H9 (cell line): Measurements from ENCODE around the gene HLA-DMA. TPM values are rescaled to one million over a fixed set of nuclear protein-coding genes. Genes with fewer than 3 reads are reported as not detected.

ENCODE experiments used
- DNase-seq: peaks from one replicate; pipeline ENCODE4 v3.0.0-alpha.2; 2017
- H2AFZ ChIP-seq: one replicate; pipeline ENCODE4 v1.6.1; 2013; ENCODE audit warnings: mild to moderate bottlenecking, low read length, control low read depth, moderate library complexity
- H2AK5ac ChIP-seq: 2 replicates; pipeline ENCODE4 v1.6.1; 2013; ENCODE audit warnings: low read length, control low read depth, mixed read lengths; ENCODE audit not compliant: insufficient read length
- H2BK120ac ChIP-seq: one replicate; pipeline ENCODE4 v1.6.1; 2013; ENCODE audit warnings: low read depth, mild to moderate bottlenecking, low read length, control low read depth, inconsistent platforms; ENCODE audit not compliant: poor library complexity, severe bottlenecking
- H2BK12ac ChIP-seq: 2 replicates; pipeline ENCODE4 v1.6.1; 2013; ENCODE audit warnings: low read length, control low read depth, mixed read lengths, low read depth; ENCODE audit not compliant: insufficient read length
- H2BK15ac ChIP-seq: 2 replicates; pipeline ENCODE4 v1.6.1; 2013; ENCODE audit warnings: low read depth, low read length, control low read depth
- H2BK20ac ChIP-seq: one replicate; pipeline ENCODE4 v1.6.1; 2013; ENCODE audit warnings: low read depth, mild to moderate bottlenecking, low read length, control low read depth, inconsistent platforms; ENCODE audit not compliant: poor library complexity, severe bottlenecking
- H2BK5ac ChIP-seq: 2 replicates; pipeline ENCODE4 v1.6.1; 2013; ENCODE audit warnings: low read length, control low read depth, mixed read lengths; ENCODE audit not compliant: insufficient read length
- H3K14ac ChIP-seq: 2 replicates; pipeline ENCODE4 v1.6.1; 2013; ENCODE audit warnings: low read length, control low read depth; ENCODE audit not compliant: insufficient read depth
- H3K18ac ChIP-seq: 2 replicates; pipeline ENCODE4 v1.6.1; 2013; ENCODE audit warnings: low read depth, mild to moderate bottlenecking, mixed read lengths, low read length, control low read depth; ENCODE audit not compliant: insufficient read length
- H3K23ac ChIP-seq: 2 replicates; pipeline ENCODE4 v1.6.1; 2013; ENCODE audit warnings: low read length, control low read depth, mixed read lengths, low read depth; ENCODE audit not compliant: insufficient read length
- H3K23me2 ChIP-seq: 2 replicates; pipeline ENCODE4 v1.6.1; 2013; ENCODE audit warnings: low read depth, mild to moderate bottlenecking, mixed read lengths, low read length, control low read depth; ENCODE audit not compliant: insufficient read length, poor library complexity, severe bottlenecking
- H3K27ac ChIP-seq: 2 replicates; pipeline ENCODE4 v1.5.1; 2013; ENCODE audit warnings: low read length, control low read depth, mixed read lengths, low read depth; ENCODE audit not compliant: insufficient read length
- H3K27me3 ChIP-seq: 2 replicates; pipeline ENCODE4 v1.6.1; 2013; ENCODE audit warnings: low read length, control low read depth, inconsistent platforms; ENCODE audit not compliant: insufficient read depth
- H3K4ac ChIP-seq: 2 replicates; pipeline ENCODE4 v1.6.1; 2013; ENCODE audit warnings: low read depth, mild to moderate bottlenecking, control low read depth, inconsistent platforms, low read length, moderate library complexity
- H3K4me1 ChIP-seq: 2 replicates; pipeline ENCODE4 v1.6.1; 2013; ENCODE audit warnings: low read length, control low read depth, inconsistent platforms; ENCODE audit not compliant: insufficient read depth
- H3K4me2 ChIP-seq: 2 replicates; pipeline ENCODE4 v1.6.1; 2013; ENCODE audit warnings: low read length, control low read depth, mixed read lengths; ENCODE audit not compliant: insufficient read length, insufficient read depth
- H3K56ac ChIP-seq: 2 replicates; pipeline ENCODE4 v1.6.1; 2013; ENCODE audit warnings: low read depth, mild to moderate bottlenecking, mixed read lengths, low read length, control low read depth; ENCODE audit not compliant: insufficient read length
- H3K79me1 ChIP-seq: 2 replicates; pipeline ENCODE4 v1.6.1; 2013; ENCODE audit warnings: low read depth, mild to moderate bottlenecking, moderate library complexity, low read length, control low read depth, inconsistent platforms; ENCODE audit not compliant: insufficient read depth, poor library complexity, severe bottlenecking
- H3K79me2 ChIP-seq: 2 replicates; pipeline ENCODE4 v1.6.1; 2013; ENCODE audit warnings: low read length, control low read depth, inconsistent platforms; ENCODE audit not compliant: insufficient read depth
- H3K9ac ChIP-seq: 2 replicates; pipeline ENCODE4 v1.6.1; 2013; ENCODE audit warnings: low read length, control low read depth, mixed read lengths; ENCODE audit not compliant: insufficient read length; ENCODE audit errors: extremely low read depth
- H3K9me3 ChIP-seq: one replicate; pipeline ENCODE4 v1.6.1; 2013; ENCODE audit warnings: low read depth, low read length, inconsistent platforms; ENCODE audit not compliant: control insufficient read depth
- H3T11ph ChIP-seq: one replicate; pipeline ENCODE4 v1.6.1; 2013; ENCODE audit warnings: mild to moderate bottlenecking, low read length, control low read depth, inconsistent platforms
- H4K20me1 ChIP-seq: one replicate; pipeline ENCODE4 v1.6.1; 2013; ENCODE audit not compliant: control insufficient read depth, insufficient read length, insufficient read depth
- H4K5ac ChIP-seq: 2 replicates; pipeline ENCODE4 v1.6.1; 2013; ENCODE audit warnings: low read depth, mild to moderate bottlenecking, mixed read lengths, low read length, control low read depth; ENCODE audit not compliant: insufficient read length
- H4K8ac ChIP-seq: replicated peaks from 2 replicates; pipeline ENCODE4 v1.6.1; 2013; ENCODE audit warnings: low read length, control low read depth, mixed read lengths, low read depth; ENCODE audit not compliant: insufficient read length
- H4K91ac ChIP-seq: 2 replicates; pipeline ENCODE4 v1.6.1; 2013; ENCODE audit warnings: low read depth, mild to moderate bottlenecking, moderate library complexity, mixed read lengths, low read length, control low read depth; ENCODE audit not compliant: insufficient read length
- H3K27ac Mint-ChIP-seq, 3 experiments: 2 replicates in 2 of 3; 3 replicates in 1 of 3; pipeline ENCODE4 v1.8.0; 2020 to 2021; ENCODE audit warnings: mixed read lengths in 3 of 3, mild to moderate bottlenecking in 1 of 3, moderate library complexity in 1 of 3
- H3K27me3 Mint-ChIP-seq: 2 replicates; pipeline ENCODE4 v1.8.0; 2021; ENCODE audit warnings: low read depth, mild to moderate bottlenecking, moderate library complexity, mixed read lengths
- H3K36me3 Mint-ChIP-seq, 3 experiments: 2 replicates in 2 of 3; 3 replicates in 1 of 3; pipeline ENCODE4 v1.8.0; 2020 to 2021; ENCODE audit warnings: low read depth in 3 of 3, mixed read lengths in 3 of 3; ENCODE audit not compliant: insufficient read depth in 1 of 3
- H3K4me1 Mint-ChIP-seq, 2 experiments: 2 replicates each; pipeline ENCODE4 v1.8.0; 2020; ENCODE audit warnings: mixed read lengths in 2 of 2
- H3K4me3 Mint-ChIP-seq, 2 experiments: 2 replicates in 1 of 2; 3 replicates in 1 of 2; pipeline ENCODE4 v1.8.0; 2020 to 2021; ENCODE audit warnings: mild to moderate bottlenecking in 2 of 2, mixed read lengths in 2 of 2, moderate library complexity in 1 of 2
- H3K9me3 Mint-ChIP-seq, 2 experiments: 2 replicates in 1 of 2; 3 replicates in 1 of 2; pipeline ENCODE4 v1.8.0; 2020; ENCODE audit warnings: mild to moderate bottlenecking in 2 of 2, mixed read lengths in 2 of 2, moderate library complexity in 1 of 2
- CTCF ChIP-seq: fragments of 200-600 bp; sonication (generic); conservative IDR thresholded peaks from 3 replicates; pipeline ENCODE4 v1.8.0; 2021; ENCODE audit warnings: antibody characterized with exemption, mild to moderate bottlenecking
- WGBS: extraction: QIAGEN DNeasy Blood & Tissue Kit; methylation state at CpG from one replicate; pipeline ENCODE4 v1.1.7; 2013; ENCODE audit warnings: missing lambda C conversion rate, low lambda C conversion rate, mixed read lengths; ENCODE audit not compliant: insufficient read length; ENCODE audit errors: extremely low coverage; 5-methylcytosine and 5-hydroxymethylcytosine counted together
- total RNA-seq: library from RNA; stranded (reverse); gene quantifications from 2 replicates; pipeline ENCODE4 v1.2.1, GENCODE V29; 2021

The HLA-DMA gene
- total RNA-seq, 1 experiment from 2014 or later, result 7.5 TPM

- Histone ChIP-seq H2BK12ac (no peak overlapping the region), H3K27me3 (no peaks in the 10 kb centered on the region), H3K4me2 (no peak overlapping the region), H4K91ac (no peak overlapping the region), H2BK5ac (no peak overlapping the region), H3K79me2 (no peaks in the 10 kb centered on the region), H2BK120ac (no peak overlapping the region), H3K23ac (no peak overlapping the region), H3K79me1 (no peaks in the 10 kb centered on the region), H2BK15ac (no peak overlapping the region), H4K20me1 (no peaks in the 10 kb centered on the region), H3K18ac (no peak overlapping the region), H3K4ac (no peak overlapping the region), H3K9ac (no peak overlapping the region), H3K14ac (no peak overlapping the region), H2AFZ (no peak overlapping the region), H3K56ac (no peak overlapping the region), H4K5ac (no peak overlapping the region), H3K27ac (no peak overlapping the region), H3K4me1 (peaks cover 4% of the 10 kb centered on the region; the same call in 1 of the 2 replicates), H3K9me3 (no peaks in the 10 kb centered on the region), H2BK20ac (no peak overlapping the region), H3K23me2 (no peaks in the 10 kb centered on the region), H3T11ph (no peak overlapping the region), H4K8ac (no peak overlapping the region), H2AK5ac (no peak overlapping the region)
- Mint-ChIP-seq H3K27me3 (peaks cover 13% of the 10 kb centered on the region), H3K4me3 (no peak overlapping the region), H3K36me3 (no peaks in the 10 kb centered on the region), H3K9me3 (no peaks in the 10 kb centered on the region; a peak in 2 of 5 replicates), H3K27ac (no peak overlapping the region), H3K4me1 (peaks cover 7 to 10% of the 10 kb centered on the region in 2 experiments)
- WGBS, result no CpG with 5 or more reads among the region's 4 CpGs
- no peak for DNase-seq
- TF ChIP-seq CTCF, result no peak
Observed at GRCh38 chr6:32991972-32992371, 39.1 kb upstream of the HLA-DMA start.
